WTC11 (cell line): ENCODE results near the gene FBXO21. TPM values are rescaled to one million over a fixed set of nuclear protein-coding genes. Genes with fewer than 3 reads are reported as not detected.

Source experiments
- ATAC-seq: fragments of 200-7000 bp; cut with Tn5 transposase; 2 replicates; pipeline ENCODE4 v1.10.0; 2021; ENCODE audit warnings: mild to moderate bottlenecking, moderate library complexity
- CTCF ChIA-PET: fragments of 300-600 bp; sonication (Branson Sonifier 250); formaldehyde crosslinking; loops from one replicate; lab custom pipeline; 2021; ENCODE audit warnings: antibody characterized with exemption; lab: Charles Lee
- POLR2A ChIA-PET: fragments of 350-600 bp; sonication (Branson Sonifier 250); formaldehyde crosslinking; loops from one replicate; lab custom pipeline; 2021; ENCODE audit warnings: antibody characterized with exemption; lab: Charles Lee
- DNase-seq: peaks from one replicate; pipeline ENCODE4 v3.0.0; 2021; ENCODE audit warnings: low spot score
- H3K27ac Mint-ChIP-seq: 2 replicates; pipeline ENCODE4 v1.8.0; 2021; ENCODE audit warnings: mixed read lengths
- H3K27me3 Mint-ChIP-seq: 2 replicates; pipeline ENCODE4 v1.8.0; 2021; ENCODE audit warnings: low read depth, mild to moderate bottlenecking, moderate library complexity, mixed read lengths
- H3K36me3 Mint-ChIP-seq: 2 replicates; pipeline ENCODE4 v1.8.0; 2021; ENCODE audit warnings: mixed read lengths
- H3K4me1 Mint-ChIP-seq: 2 replicates; pipeline ENCODE4 v1.8.0; 2022; ENCODE audit warnings: mixed read lengths
- H3K4me3 Mint-ChIP-seq: 2 replicates; pipeline ENCODE4 v1.8.0; 2021; ENCODE audit warnings: mild to moderate bottlenecking, moderate library complexity, mixed read lengths
- H3K9me3 Mint-ChIP-seq: 2 replicates; pipeline ENCODE4 v1.8.0; 2021; ENCODE audit warnings: mixed read lengths
- ELF4 ChIP-seq: sonication (generic); formaldehyde crosslinking; IDR thresholded peaks from 2 replicates; pipeline ENCODE4 v1.8.1; 2022; ENCODE audit warnings: low read depth, mild to moderate bottlenecking, moderate library complexity, missing genetic modification reagents
- HMGA2 ChIP-seq: fragments of 250-450 bp; sonication (Bioruptor Pico); IDR thresholded peaks from 2 replicates; pipeline ENCODE4 v1.4.0; 2021; ENCODE audit warnings: mild to moderate bottlenecking, moderate library complexity
- IRF2 ChIP-seq: sonication (generic); formaldehyde crosslinking; IDR thresholded peaks from 2 replicates; pipeline ENCODE4 v1.8.0; 2022; ENCODE audit warnings: low read depth, missing genetic modification reagents, borderline replicate concordance
- JAZF1 ChIP-seq: fragments of 250-450 bp; sonication (Bioruptor Pico); IDR thresholded peaks from 2 replicates; pipeline ENCODE4 v1.9.0; 2021; ENCODE audit warnings: moderate library complexity, mild to moderate bottlenecking, inconsistent platforms
- NFE2L1 ChIP-seq: sonication (generic); formaldehyde crosslinking; IDR thresholded peaks from 2 replicates; pipeline ENCODE4 v1.8.1; 2023; ENCODE audit warnings: missing genetic modification reagents
- NR2C2 ChIP-seq: sonication (generic); formaldehyde crosslinking; IDR thresholded peaks from 2 replicates; pipeline ENCODE4 v1.8.0; 2022; ENCODE audit warnings: mild to moderate bottlenecking, missing genetic modification reagents
- NR3C1 ChIP-seq: sonication (generic); formaldehyde crosslinking; conservative IDR thresholded peaks from 2 replicates; pipeline ENCODE4 v1.8.1; 2023; ENCODE audit warnings: low read depth, mild to moderate bottlenecking, missing genetic modification reagents
- RORB ChIP-seq: fragments of 250-450 bp; sonication (Bioruptor Pico); IDR thresholded peaks from 2 replicates; pipeline ENCODE4 v1.9.0; 2021; ENCODE audit warnings: mild to moderate bottlenecking
- SMAD3 ChIP-seq: sonication (generic); formaldehyde crosslinking; IDR thresholded peaks from 2 replicates; pipeline ENCODE4 v1.8.0; 2022; ENCODE audit warnings: missing genetic modification reagents, mild to moderate bottlenecking, borderline replicate concordance
- SP1 ChIP-seq: sonication (generic); formaldehyde crosslinking; conservative IDR thresholded peaks from 2 replicates; pipeline ENCODE4 v1.8.1; 2022; ENCODE audit warnings: missing genetic modification reagents
- TP53 ChIP-seq: sonication (generic); formaldehyde crosslinking; IDR thresholded peaks from 2 replicates; pipeline ENCODE4 v1.8.1; 2023; ENCODE audit warnings: mild to moderate bottlenecking, missing genetic modification reagents
- ZNF423 ChIP-seq: fragments of 250-450 bp; sonication (Bioruptor Pico); IDR thresholded peaks from 2 replicates; pipeline ENCODE4 v2.1.2; 2022; ENCODE audit warnings: mild to moderate bottlenecking, moderate library complexity
- ZNF532 ChIP-seq: fragments of 250-450 bp; sonication (Bioruptor Pico); IDR thresholded peaks from 2 replicates; pipeline ENCODE4 v1.9.0; 2021; ENCODE audit warnings: mild to moderate bottlenecking, borderline replicate concordance
- total RNA-seq: library from RNA; stranded (reverse); gene quantifications from 3 replicates; pipeline ENCODE4 v1.2.3, GENCODE V29; 2021
- TF ChIP-seq, protein P1 (sequence below): fragments of 250-450 bp; sonication (Bioruptor Pico); IDR thresholded peaks from 2 replicates; pipeline ENCODE4 v2.1.2; 2022; ENCODE audit warnings: mild to moderate bottlenecking, moderate library complexity
- TF ChIP-seq, protein P2 (sequence below): sonication (generic); formaldehyde crosslinking; IDR thresholded peaks from 2 replicates; pipeline ENCODE4 v1.8.0; 2023; ENCODE audit warnings: missing genetic modification reagents
- TF ChIP-seq, protein P3 (sequence below): sonication (generic); formaldehyde crosslinking; conservative IDR thresholded peaks from 2 replicates; pipeline ENCODE4 v1.8.1; 2023; ENCODE audit warnings: mild to moderate bottlenecking, low read depth, missing genetic modification reagents, moderate library complexity
- TF ChIP-seq, protein P4 (sequence below): sonication (generic); formaldehyde crosslinking; IDR thresholded peaks from 2 replicates; pipeline ENCODE4 v1.8.1; 2022; ENCODE audit warnings: low read depth, mild to moderate bottlenecking, moderate library complexity, missing genetic modification reagents, borderline replicate concordance

Gene FBXO21
- total RNA-seq, 1 experiment from 2014 or later = 60.3 TPM

DNA sequence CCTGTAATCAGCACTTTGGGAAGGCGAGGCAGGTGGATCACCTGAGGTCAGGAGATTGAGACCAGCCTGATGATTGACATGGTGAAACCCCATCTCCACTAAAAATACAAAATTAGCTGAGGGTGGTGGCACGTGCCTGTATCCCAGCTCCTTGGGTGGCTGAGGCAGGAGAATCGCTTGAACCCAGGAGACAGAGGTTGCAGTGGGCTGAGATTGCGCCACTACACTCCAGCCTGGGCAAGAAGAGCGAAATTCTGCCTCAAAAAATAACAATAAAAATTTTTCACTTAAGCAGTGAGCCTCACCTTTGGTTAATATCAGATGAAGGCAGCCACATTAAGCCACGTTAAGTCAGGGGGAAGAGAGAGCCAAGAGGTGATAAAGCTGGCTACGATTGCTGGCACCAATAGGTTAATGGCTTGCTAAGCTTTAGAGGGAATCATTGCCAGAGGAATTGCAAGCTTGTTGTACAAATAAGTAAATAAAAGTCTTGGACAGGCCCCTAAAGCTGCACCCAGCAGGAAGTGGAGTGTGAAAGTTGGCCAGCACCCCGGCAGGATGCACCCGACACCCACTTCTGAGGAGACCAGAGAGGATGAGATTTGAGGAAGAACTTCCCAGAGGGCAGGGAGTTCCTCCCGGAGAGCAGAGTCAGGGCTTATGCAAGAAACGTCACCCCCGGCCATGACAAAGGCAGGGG is 49.7 kb downstream of the FBXO21 start:
- CTCF ChIA-PET = interaction anchor here (1.4 kb wide), 1 partner anchor 10 kb away, joined by 6 read pairs; no protein-coding TSS in a partner anchor
- peaks cover 11% of the 10 kb centered on the region for H3K4me1 Mint-ChIP-seq

GRCh38 chr12:117139025-117139717 is 51.1 kb downstream of the FBXO21 start:
- Mint-ChIP-seq H3K36me3 (peaks cover 7% of the 10 kb centered on the region), H3K9me3 (no peaks in the 10 kb centered on the region), H3K27ac (peak overlapping the region; percentile 67; the same call in 1 of the 2 replicates), H3K27me3 (no peaks in the 10 kb centered on the region), H3K4me1 (peaks cover 11% of the 10 kb centered on the region), H3K4me3 (no peak overlapping the region)
- POLR2A ChIA-PET = no interaction called here
- CTCF ChIA-PET = interaction anchor here (1.3 to 1.4 kb wide), 2 partner anchors 12 to 257 kb away, joined by 4 to 6 read pairs; no protein-coding TSS in a partner anchor
- DNase-seq (no peak), ATAC-seq (no peak)
- no peak for TF ChIP-seq ELF4
- TF ChIP-seq NR2C2 = no peak
- TF ChIP-seq TP53 = no peak
- no peak for TF ChIP-seq SMAD3 (CRISPR knock-in tag)
- TF ChIP-seq, protein P1, sequence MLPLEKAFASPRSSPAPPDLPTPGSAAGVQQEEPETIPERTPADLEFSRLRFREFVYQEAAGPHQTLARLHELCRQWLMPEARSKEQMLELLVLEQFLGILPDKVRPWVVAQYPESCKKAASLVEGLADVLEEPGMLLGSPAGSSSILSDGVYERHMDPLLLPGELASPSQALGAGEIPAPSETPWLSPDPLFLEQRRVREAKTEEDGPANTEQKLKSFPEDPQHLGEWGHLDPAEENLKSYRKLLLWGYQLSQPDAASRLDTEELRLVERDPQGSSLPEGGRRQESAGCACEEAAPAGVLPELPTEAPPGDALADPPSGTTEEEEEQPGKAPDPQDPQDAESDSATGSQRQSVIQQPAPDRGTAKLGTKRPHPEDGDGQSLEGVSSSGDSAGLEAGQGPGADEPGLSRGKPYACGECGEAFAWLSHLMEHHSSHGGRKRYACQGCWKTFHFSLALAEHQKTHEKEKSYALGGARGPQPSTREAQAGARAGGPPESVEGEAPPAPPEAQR (CRISPR knock-in tag) = no peak
- TF ChIP-seq ZNF423 (CRISPR knock-in tag) = no peak
- TF ChIP-seq RORB (CRISPR knock-in tag) = no peak
- no peak for TF ChIP-seq NFE2L1 (CRISPR knock-in tag)
- no peak for TF ChIP-seq IRF2
- no peak for TF ChIP-seq SP1

More for the DNA sequence above, 49.7 kb downstream of the FBXO21 start:
- Mint-ChIP-seq H3K27ac (no peak overlapping the region), H3K27me3 (no peaks in the 10 kb centered on the region), H3K36me3 (peaks cover 12% of the 10 kb centered on the region), H3K9me3 (no peaks in the 10 kb centered on the region), H3K4me3 (no peak overlapping the region)
- POLR2A ChIA-PET = no interaction called here
- no peak for TF ChIP-seq HMGA2 (CRISPR knock-in tag)
- no peak for TF ChIP-seq JAZF1 (CRISPR knock-in tag)
- TF ChIP-seq, protein P2, sequence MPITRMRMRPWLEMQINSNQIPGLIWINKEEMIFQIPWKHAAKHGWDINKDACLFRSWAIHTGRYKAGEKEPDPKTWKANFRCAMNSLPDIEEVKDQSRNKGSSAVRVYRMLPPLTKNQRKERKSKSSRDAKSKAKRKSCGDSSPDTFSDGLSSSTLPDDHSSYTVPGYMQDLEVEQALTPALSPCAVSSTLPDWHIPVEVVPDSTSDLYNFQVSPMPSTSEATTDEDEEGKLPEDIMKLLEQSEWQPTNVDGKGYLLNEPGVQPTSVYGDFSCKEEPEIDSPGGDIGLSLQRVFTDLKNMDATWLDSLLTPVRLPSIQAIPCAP (CRISPR knock-in tag) = no peak
- no peak for TF ChIP-seq NR3C1 (CRISPR knock-in tag)
- no peak for TF ChIP-seq NR2C2
- no peak for TF ChIP-seq ELF4
- TF ChIP-seq ZNF532 (CRISPR knock-in tag) = no peak
- TF ChIP-seq, protein P3, sequence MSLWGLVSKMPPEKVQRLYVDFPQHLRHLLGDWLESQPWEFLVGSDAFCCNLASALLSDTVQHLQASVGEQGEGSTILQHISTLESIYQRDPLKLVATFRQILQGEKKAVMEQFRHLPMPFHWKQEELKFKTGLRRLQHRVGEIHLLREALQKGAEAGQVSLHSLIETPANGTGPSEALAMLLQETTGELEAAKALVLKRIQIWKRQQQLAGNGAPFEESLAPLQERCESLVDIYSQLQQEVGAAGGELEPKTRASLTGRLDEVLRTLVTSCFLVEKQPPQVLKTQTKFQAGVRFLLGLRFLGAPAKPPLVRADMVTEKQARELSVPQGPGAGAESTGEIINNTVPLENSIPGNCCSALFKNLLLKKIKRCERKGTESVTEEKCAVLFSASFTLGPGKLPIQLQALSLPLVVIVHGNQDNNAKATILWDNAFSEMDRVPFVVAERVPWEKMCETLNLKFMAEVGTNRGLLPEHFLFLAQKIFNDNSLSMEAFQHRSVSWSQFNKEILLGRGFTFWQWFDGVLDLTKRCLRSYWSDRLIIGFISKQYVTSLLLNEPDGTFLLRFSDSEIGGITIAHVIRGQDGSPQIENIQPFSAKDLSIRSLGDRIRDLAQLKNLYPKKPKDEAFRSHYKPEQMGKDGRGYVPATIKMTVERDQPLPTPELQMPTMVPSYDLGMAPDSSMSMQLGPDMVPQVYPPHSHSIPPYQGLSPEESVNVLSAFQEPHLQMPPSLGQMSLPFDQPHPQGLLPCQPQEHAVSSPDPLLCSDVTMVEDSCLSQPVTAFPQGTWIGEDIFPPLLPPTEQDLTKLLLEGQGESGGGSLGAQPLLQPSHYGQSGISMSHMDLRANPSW (CRISPR knock-in tag) = no peak
- TF ChIP-seq, protein P4, sequence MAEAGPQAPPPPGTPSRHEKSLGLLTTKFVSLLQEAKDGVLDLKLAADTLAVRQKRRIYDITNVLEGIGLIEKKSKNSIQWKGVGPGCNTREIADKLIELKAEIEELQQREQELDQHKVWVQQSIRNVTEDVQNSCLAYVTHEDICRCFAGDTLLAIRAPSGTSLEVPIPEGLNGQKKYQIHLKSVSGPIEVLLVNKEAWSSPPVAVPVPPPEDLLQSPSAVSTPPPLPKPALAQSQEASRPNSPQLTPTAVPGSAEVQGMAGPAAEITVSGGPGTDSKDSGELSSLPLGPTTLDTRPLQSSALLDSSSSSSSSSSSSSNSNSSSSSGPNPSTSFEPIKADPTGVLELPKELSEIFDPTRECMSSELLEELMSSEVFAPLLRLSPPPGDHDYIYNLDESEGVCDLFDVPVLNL (CRISPR knock-in tag) = no peak
- ATAC-seq = no peak
- DNase-seq = no peak
